Measurements from ENCODE around the gene SLFN12L. TPM values are rescaled to one million over a fixed set of nuclear protein-coding genes. Genes with fewer than 3 reads are reported as not detected.
A peak's percentile ranks its signal among the peaks of the same experiment; 100 is the strongest.

Gene SLFN12L
- total and polyA plus RNA-seq, 9 of the 15 experiments (the other 6 are each of a cell fraction or from before 2014, with no cell fraction given): 0.04 to 0.31 (median 0.08) TPM; not detected in 3

DNA sequence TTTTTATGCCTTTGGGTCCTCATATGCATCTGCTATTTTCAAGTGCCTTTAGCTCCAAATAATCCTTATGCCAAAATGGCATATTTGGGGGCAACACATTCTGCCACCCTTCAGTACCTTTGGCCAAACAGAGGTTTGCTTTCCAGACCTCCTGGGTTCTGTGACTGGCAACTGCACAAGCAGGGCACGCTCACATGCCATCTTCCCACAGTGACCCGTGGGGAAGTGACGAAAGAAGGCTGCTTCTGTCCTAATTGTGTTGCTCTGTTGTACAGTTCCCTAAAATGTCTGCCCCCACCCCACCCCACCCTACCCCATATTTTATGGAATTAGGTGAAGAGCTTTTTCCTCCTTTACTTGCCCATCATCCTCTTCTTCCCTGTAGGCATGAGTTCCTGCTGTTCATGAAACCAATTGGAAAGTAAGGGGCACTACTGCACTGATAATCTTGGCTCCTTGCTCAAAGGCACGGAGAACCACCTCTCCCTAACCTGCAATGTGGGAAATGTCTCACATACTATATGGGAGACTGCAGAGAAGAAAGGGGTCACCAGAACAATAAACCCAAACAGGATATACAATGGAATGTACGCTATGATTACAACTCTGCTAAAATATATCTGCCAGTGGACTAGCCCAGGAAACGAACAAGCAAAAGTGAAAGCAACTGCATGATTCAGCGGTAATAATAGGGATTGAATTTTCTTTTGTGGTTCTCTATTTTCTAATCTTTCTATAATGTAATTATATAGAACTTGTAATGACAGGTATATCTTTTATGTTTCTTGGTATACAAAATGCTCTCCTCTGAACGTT lies 3.3 kb upstream of the SLFN12L start (continued):
- TF ChIP-seq, protein P1, sequence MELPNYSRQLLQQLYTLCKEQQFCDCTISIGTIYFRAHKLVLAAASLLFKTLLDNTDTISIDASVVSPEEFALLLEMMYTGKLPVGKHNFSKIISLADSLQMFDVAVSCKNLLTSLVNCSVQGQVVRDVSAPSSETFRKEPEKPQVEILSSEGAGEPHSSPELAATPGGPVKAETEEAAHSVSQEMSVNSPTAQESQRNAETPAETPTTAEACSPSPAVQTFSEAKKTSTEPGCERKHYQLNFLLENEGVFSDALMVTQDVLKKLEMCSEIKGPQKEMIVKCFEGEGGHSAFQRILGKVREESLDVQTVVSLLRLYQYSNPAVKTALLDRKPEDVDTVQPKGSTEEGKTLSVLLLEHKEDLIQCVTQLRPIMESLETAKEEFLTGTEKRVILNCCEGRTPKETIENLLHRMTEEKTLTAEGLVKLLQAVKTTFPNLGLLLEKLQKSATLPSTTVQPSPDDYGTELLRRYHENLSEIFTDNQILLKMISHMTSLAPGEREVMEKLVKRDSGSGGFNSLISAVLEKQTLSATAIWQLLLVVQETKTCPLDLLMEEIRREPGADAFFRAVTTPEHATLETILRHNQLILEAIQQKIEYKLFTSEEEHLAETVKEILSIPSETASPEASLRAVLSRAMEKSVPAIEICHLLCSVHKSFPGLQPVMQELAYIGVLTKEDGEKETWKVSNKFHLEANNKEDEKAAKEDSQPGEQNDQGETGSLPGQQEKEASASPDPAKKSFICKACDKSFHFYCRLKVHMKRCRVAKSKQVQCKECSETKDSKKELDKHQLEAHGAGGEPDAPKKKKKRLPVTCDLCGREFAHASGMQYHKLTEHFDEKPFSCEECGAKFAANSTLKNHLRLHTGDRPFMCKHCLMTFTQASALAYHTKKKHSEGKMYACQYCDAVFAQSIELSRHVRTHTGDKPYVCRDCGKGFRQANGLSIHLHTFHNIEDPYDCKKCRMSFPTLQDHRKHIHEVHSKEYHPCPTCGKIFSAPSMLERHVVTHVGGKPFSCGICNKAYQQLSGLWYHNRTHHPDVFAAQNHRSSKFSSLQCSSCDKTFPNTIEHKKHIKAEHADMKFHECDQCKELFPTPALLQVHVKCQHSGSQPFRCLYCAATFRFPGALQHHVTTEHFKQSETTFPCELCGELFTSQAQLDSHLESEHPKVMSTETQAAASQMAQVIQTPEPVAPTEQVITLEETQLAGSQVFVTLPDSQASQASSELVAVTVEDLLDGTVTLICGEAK (IDR thresholded peaks at IDR 0.05): no peak
- TF ChIP-seq, protein P1 (CRISPR knock-in tag; IDR thresholded peaks at IDR 0.05): no peak
- TF ChIP-seq BACH1 (tag; IDR thresholded peaks at IDR 0.05) (peak; percentile 32; the same call in 1 of the 2 replicates), E2F6 (IDR thresholded peaks at IDR 0.05; ENCODE audit: borderline replicate concordance in 1 of 2, extremely low read depth in 1 of 2, insufficient read depth in 1 of 2, insufficient read length in 1 of 2, low read depth in 1 of 2, low read length in 1 of 2, poor library complexity in 1 of 2, severe bottlenecking in 1 of 2) (no peak), SMAD4 (CRISPR knock-in tag; conservative IDR thresholded peaks at IDR 0.05) (no peak), RBM39 (optimal IDR thresholded peaks at IDR 0.05; ENCODE audit: low read depth, low read length) (no peak), JUNB (CRISPR knock-in tag; conservative IDR thresholded peaks at IDR 0.05) (no peak), ILF3 (IDR thresholded peaks at IDR 0.05; ENCODE audit: borderline replicate concordance) (no peak), ZNF316 (IDR thresholded peaks at IDR 0.05) (peak; percentile 85), HDAC2 (IDR thresholded peaks at IDR 0.05) (no peak), DPF2 (IDR thresholded peaks at IDR 0.05) (peak; percentile 53; the same call in 1 of the 2 replicates), NR2F6 (CRISPR knock-in tag; IDR thresholded peaks at IDR 0.05) (no peak), SP2 (IDR thresholded peaks at IDR 0.05; ENCODE audit: extremely low read depth, low read depth, low read length, poor library complexity, severe bottlenecking) (no peak)

All from K562 (cell line).